ENCODE measurements around the gene TPST2. TPM values are rescaled to one million over a fixed set of nuclear protein-coding genes. Genes with fewer than 3 reads are reported as not detected.

TPST2 gene
- total and polyA plus RNA-seq, 2 donors (not counting 3 experiments of a cell fraction or from before 2014, with no cell fraction given): 49.4 to 121 TPM

DNA sequence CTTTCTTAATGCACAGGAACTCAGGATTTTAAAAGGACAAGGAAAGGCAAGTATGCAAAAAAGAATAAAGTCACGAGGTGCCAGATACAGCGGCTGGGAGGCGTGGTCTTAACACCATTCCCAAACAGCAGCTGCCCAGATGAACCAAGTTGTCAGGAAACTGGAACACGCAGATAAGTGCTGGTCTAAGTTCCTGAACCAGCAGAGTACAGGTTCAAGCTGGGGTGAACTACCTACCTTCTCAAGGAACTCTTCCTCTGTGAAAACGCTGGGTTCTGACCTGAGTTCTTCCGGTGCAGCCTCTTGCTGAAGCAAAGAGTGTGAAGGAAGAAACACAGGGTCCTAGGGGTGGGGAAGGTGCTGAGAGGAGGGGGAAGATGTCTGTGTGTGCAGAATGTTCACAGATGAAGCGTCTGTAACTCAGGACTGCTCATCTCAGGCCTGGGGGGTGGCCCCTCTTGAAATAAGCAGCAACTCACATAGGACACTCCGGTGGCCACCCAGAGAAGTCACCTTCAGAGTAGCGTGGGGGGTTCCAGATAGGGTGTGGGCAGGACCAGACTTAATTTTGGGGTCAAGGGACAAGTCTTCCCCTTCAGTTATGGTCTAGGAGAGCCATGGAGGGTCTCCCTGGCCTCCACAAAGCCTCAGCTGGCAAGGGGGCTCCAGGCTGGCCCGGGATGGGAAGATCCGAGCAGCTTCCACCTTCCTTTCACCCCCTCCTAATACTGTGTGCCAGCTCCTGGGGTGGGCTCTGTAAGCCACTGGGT is 3.2 kb downstream of the TPST2 start:
- Histone ChIP-seq H3K27ac (ENCODE audit: insufficient read depth, low read depth, low read length) (peak overlapping the region; percentile 45), H3K4me2 (ENCODE audit: insufficient read depth, low read length) (no peak overlapping the region), H4K20me1 (replicated peaks; ENCODE audit: control insufficient read depth, extremely low read depth, insufficient read depth, low read length) (no peaks in the 10 kb centered on the region), H3K36me3 (ENCODE audit: control insufficient read depth in 2 of 2, extremely low read depth in 1 of 2, insufficient read depth in 2 of 2, low read length in 2 of 2) (peaks cover 0 to 2% of the 10 kb centered on the region in 2 experiments), H3K27me3 (ENCODE audit: control insufficient read depth in 2 of 2, insufficient read depth in 2 of 2, low read length in 2 of 2) (no peaks in the 10 kb centered on the region), H3K9me1 (replicated peaks; ENCODE audit: control insufficient read depth, extremely low read depth, insufficient read depth, low read length) (no peaks in the 10 kb centered on the region), H3K4me3 (replicated peaks in 1 of 3; ENCODE audit: insufficient read depth in 1 of 3, low read depth in 1 of 3, low read length in 3 of 3) (no peak overlapping the region), H3K9me3 (replicated peaks; ENCODE audit: control insufficient read depth, insufficient read depth, low read length) (no peaks in the 10 kb centered on the region), H2AFZ (ENCODE audit: low read depth, low read length) (no peak overlapping the region), H3K4me1 (ENCODE audit: control insufficient read depth, extremely low read depth, insufficient read depth, low read length) (peaks cover 39% of the 10 kb centered on the region), H3K9ac (replicated peaks; ENCODE audit: extremely low read depth, insufficient read depth, low read length) (peak overlapping the region; percentile 0), H3K79me2 (ENCODE audit: control insufficient read depth, insufficient read depth, low read length) (peaks cover 32% of the 10 kb centered on the region)
- TF ChIP-seq POLR2AphosphoS5 (IDR thresholded peaks at IDR 0.05; ENCODE audit: insufficient read depth, low read depth, low read length) (peak; percentile 55), EZH2 (IDR thresholded peaks at IDR 0.05; ENCODE audit: borderline replicate concordance, low read depth, low read length, severe bottlenecking) (no peak), POLR2A (IDR thresholded peaks at IDR 0.05; ENCODE audit: low read depth, low read length) (peak; percentile 32), GATA2 (IDR thresholded peaks at IDR 0.05; ENCODE audit: insufficient read depth, insufficient read length, low read depth, low read length) (peak; percentile 56)
- TF ChIP-seq, protein P1, sequence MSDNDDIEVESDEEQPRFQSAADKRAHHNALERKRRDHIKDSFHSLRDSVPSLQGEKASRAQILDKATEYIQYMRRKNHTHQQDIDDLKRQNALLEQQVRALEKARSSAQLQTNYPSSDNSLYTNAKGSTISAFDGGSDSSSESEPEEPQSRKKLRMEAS (IDR thresholded peaks at IDR 0.05; ENCODE audit: insufficient read depth, insufficient read length): peak; percentile 57
- ChIA-PET POLR2A (no interaction called here), CTCF (no interaction called here)
- BruUV-seq (replicated peaks): no TSS peak
- peak; percentile 83 for FAIRE-seq
- dilution Hi-C loops (cut with MboI; ENCODE audit: extremely low pct_ligation_motif_present, low sequenced_read_pairs) (no loop called here), intact Hi-C loops (cut with micrococcal nuclease) (loop anchor here (2.0 kb wide), 1 partner anchor 74 kb away; the partner anchor contains the start of gene TFIP11)
- DNase-seq (ENCODE audit: low read depth, low spot score): peak; percentile 96
